ENCODE data around the gene PTBP1. TPM values are rescaled to one million over a fixed set of nuclear protein-coding genes. Genes with fewer than 3 reads are reported as not detected.
A peak's percentile ranks its signal among the peaks of the same experiment; 100 is the strongest.

The PTBP1 gene
- total and polyA plus RNA-seq, 9 of the 15 experiments (the other 6 are each of a cell fraction or from before 2014, with no cell fraction given): 14.0 to 759 (median 234) TPM

- TF ChIP-seq MYBL2 (IDR thresholded peaks at IDR 0.05; ENCODE audit: low read depth) (no peak), MYBL2 (CRISPR knock-in tag; IDR thresholded peaks at IDR 0.05; ENCODE audit: borderline replicate concordance) (no peak), HNRNPH1 (optimal IDR thresholded peaks at IDR 0.05; ENCODE audit: low read depth, low read length) (no peak), JUN (IDR thresholded peaks at IDR 0.05; ENCODE audit: borderline replicate concordance, low read depth, low read length) (no peak), JUN (CRISPR knock-in tag; IDR thresholded peaks at IDR 0.05; ENCODE audit: borderline replicate concordance) (no peak), MTA2 (IDR thresholded peaks at IDR 0.05; ENCODE audit: low read depth) (no peak), ZBTB7A (IDR thresholded peaks at IDR 0.05; ENCODE audit: borderline replicate concordance, control insufficient read depth, low read depth, low read length) (peak; percentile 52; the same call in 1 of the 2 replicates), STAT5B (CRISPR knock-in tag; IDR thresholded peaks at IDR 0.05) (no peak), RCOR1 (IDR thresholded peaks at IDR 0.05; ENCODE audit: borderline replicate concordance in 1 of 2, low read depth in 2 of 2, low read length in 2 of 2) (peak in 1 of 2 experiments; percentile 64; a peak in 2 of 4 replicates), ZNF316 (IDR thresholded peaks at IDR 0.05) (no peak), ZNF57 (CRISPR knock-in tag; IDR thresholded peaks at IDR 0.05) (no peak)
- TF ChIP-seq, protein P1, sequence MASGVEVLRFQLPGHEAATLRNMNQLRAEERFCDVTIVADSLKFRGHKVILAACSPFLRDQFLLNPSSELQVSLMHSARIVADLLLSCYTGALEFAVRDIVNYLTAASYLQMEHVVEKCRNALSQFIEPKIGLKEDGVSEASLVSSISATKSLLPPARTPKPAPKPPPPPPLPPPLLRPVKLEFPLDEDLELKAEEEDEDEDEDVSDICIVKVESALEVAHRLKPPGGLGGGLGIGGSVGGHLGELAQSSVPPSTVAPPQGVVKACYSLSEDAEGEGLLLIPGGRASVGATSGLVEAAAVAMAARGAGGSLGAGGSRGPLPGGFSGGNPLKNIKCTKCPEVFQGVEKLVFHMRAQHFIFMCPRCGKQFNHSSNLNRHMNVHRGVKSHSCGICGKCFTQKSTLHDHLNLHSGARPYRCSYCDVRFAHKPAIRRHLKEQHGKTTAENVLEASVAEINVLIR (CRISPR knock-in tag; IDR thresholded peaks at IDR 0.05): no peak
- TF ChIP-seq, protein P2, sequence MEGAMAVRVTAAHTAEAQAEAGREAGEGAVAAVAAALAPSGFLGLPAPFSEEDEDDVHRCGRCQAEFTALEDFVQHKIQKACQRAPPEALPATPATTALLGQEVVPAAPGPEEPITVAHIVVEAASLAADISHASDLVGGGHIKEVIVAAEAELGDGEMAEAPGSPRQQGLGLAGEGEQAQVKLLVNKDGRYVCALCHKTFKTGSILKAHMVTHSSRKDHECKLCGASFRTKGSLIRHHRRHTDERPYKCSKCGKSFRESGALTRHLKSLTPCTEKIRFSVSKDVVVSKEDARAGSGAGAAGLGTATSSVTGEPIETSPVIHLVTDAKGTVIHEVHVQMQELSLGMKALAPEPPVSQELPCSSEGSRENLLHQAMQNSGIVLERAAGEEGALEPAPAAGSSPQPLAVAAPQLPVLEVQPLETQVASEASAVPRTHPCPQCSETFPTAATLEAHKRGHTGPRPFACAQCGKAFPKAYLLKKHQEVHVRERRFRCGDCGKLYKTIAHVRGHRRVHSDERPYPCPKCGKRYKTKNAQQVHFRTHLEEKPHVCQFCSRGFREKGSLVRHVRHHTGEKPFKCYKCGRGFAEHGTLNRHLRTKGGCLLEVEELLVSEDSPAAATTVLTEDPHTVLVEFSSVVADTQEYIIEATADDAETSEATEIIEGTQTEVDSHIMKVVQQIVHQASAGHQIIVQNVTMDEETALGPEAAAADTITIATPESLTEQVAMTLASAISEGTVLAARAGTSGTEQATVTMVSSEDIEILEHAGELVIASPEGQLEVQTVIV (CRISPR knock-in tag; IDR thresholded peaks at IDR 0.05; ENCODE audit: borderline replicate concordance): no peak
- TF ChIP-seq, protein P3, sequence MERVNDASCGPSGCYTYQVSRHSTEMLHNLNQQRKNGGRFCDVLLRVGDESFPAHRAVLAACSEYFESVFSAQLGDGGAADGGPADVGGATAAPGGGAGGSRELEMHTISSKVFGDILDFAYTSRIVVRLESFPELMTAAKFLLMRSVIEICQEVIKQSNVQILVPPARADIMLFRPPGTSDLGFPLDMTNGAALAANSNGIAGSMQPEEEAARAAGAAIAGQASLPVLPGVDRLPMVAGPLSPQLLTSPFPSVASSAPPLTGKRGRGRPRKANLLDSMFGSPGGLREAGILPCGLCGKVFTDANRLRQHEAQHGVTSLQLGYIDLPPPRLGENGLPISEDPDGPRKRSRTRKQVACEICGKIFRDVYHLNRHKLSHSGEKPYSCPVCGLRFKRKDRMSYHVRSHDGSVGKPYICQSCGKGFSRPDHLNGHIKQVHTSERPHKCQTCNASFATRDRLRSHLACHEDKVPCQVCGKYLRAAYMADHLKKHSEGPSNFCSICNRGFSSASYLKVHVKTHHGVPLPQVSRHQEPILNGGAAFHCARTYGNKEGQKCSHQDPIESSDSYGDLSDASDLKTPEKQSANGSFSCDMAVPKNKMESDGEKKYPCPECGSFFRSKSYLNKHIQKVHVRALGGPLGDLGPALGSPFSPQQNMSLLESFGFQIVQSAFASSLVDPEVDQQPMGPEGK (CRISPR knock-in tag; IDR thresholded peaks at IDR 0.05; ENCODE audit: borderline replicate concordance): no peak
- TF ChIP-seq, protein P4, sequence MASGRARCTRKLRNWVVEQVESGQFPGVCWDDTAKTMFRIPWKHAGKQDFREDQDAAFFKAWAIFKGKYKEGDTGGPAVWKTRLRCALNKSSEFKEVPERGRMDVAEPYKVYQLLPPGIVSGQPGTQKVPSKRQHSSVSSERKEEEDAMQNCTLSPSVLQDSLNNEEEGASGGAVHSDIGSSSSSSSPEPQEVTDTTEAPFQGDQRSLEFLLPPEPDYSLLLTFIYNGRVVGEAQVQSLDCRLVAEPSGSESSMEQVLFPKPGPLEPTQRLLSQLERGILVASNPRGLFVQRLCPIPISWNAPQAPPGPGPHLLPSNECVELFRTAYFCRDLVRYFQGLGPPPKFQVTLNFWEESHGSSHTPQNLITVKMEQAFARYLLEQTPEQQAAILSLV (tag; IDR thresholded peaks at IDR 0.05): no peak
- TF ChIP-seq, protein P5, sequence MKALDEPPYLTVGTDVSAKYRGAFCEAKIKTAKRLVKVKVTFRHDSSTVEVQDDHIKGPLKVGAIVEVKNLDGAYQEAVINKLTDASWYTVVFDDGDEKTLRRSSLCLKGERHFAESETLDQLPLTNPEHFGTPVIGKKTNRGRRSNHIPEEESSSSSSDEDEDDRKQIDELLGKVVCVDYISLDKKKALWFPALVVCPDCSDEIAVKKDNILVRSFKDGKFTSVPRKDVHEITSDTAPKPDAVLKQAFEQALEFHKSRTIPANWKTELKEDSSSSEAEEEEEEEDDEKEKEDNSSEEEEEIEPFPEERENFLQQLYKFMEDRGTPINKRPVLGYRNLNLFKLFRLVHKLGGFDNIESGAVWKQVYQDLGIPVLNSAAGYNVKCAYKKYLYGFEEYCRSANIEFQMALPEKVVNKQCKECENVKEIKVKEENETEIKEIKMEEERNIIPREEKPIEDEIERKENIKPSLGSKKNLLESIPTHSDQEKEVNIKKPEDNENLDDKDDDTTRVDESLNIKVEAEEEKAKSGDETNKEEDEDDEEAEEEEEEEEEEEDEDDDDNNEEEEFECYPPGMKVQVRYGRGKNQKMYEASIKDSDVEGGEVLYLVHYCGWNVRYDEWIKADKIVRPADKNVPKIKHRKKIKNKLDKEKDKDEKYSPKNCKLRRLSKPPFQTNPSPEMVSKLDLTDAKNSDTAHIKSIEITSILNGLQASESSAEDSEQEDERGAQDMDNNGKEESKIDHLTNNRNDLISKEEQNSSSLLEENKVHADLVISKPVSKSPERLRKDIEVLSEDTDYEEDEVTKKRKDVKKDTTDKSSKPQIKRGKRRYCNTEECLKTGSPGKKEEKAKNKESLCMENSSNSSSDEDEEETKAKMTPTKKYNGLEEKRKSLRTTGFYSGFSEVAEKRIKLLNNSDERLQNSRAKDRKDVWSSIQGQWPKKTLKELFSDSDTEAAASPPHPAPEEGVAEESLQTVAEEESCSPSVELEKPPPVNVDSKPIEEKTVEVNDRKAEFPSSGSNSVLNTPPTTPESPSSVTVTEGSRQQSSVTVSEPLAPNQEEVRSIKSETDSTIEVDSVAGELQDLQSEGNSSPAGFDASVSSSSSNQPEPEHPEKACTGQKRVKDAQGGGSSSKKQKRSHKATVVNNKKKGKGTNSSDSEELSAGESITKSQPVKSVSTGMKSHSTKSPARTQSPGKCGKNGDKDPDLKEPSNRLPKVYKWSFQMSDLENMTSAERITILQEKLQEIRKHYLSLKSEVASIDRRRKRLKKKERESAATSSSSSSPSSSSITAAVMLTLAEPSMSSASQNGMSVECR (CRISPR knock-in tag; IDR thresholded peaks at IDR 0.05): no peak
These were observed 24.4 kb upstream of the PTBP1 start (continued) for GRCh38 chr19:772730-773436.

Data from K562 (cell line).